Lower lobe of right lung (tissue), 2 donors: ENCODE data around the gene EML2. TPM values are rescaled to one million over a fixed set of nuclear protein-coding genes. Genes with fewer than 3 reads are reported as not detected.
A peak's percentile ranks its signal among the peaks of the same experiment; 100 is the strongest.

Experiments used
- ATAC-seq, 2 donors: fragments of 200-7000 bp; cut with Tn5 transposase; one replicate each; pipeline ENCODE4 v1.9.1; 2020 to 2022; ENCODE audit warnings: mild to moderate bottlenecking in 2 of 2, moderate library complexity in 2 of 2
- DNase-seq: peaks from one replicate; pipeline ENCODE4 v3.0.0-alpha.2; 2020
- H3K27ac ChIP-seq: fragments of 200-600 bp; one replicate; pipeline ENCODE4 v1.8.0; 2022
- H3K27me3 ChIP-seq: fragments of 200-600 bp; one replicate; pipeline ENCODE4 v1.8.0; 2022; ENCODE audit warnings: low read depth
- H3K36me3 ChIP-seq: fragments of 200-600 bp; one replicate; pipeline ENCODE4 v1.8.0; 2022; ENCODE audit warnings: mild to moderate bottlenecking
- H3K4me1 ChIP-seq: fragments of 200-600 bp; one replicate; pipeline ENCODE4 v1.8.0; 2022
- H3K4me3 ChIP-seq: fragments of 200-600 bp; one replicate; pipeline ENCODE4 v1.8.0; 2022; ENCODE audit warnings: mild to moderate bottlenecking
- H3K9me3 ChIP-seq: fragments of 200-600 bp; one replicate; pipeline ENCODE4 v1.8.0; 2022
- intact Hi-C: fragments of 100-400 bp; cut with DNase I; formaldehyde crosslinking; loops from one replicate; pipeline ENCODE4 v1.11.0; 2022
- total RNA-seq: library from RNA; stranded (reverse); fragmentation: NEBNext Ultra II Directional; extraction: Animal tissue kit (Norgen Biotek cat#: 25700); gene quantifications from one replicate; pipeline ENCODE4 v1.2.1, GENCODE V29; 2021
- TF ChIP-seq, protein P1 (sequence below): fragments of 200-600 bp; IDR thresholded peaks from one replicate; pipeline ENCODE4 v1.8.0; 2022; ENCODE audit warnings: antibody characterized with exemption, mild to moderate bottlenecking
- donor health status: DM: no; HTN: yes; CAD: no; lungs with severe emphysema.

The EML2 gene
- total RNA-seq, 1 donor from 2014 or later: 51.4 TPM

DNA sequence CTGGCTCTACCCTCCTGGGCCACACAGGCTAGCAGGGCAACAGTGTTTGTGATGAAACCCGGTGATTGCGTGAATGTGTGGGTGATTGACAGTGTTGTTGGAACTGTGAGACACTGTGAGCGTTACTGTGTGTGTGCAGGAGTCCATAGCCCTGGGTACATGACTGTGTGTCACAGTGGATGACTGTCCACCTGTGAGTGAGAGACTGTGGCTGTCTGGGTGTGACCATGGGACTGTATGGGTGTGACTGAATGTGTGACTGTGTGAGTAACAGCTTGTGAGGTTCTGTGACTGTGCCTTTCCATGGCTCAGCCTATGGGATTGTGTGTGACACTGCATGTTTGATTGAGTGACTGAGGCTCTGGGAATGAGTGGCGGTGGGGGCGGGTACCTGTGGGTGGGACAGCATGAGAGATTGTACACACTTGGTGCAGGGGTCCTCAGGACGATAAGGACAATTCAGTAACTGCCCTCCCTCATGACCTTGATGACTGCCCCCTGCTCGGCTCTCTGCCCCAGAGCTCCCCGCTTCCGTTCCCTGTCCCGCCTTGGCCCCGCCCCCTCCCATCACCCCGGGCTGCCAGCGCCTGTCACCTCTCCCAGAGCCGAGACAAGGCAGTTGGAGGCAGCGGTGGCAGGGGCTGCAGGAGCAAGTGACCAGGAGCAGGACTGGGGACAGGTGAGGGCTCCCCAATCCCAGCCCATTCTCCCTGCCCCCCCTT is 28.6 kb upstream of the EML2 start, which contains the start of gene GIPR:
TSS of gene GIPR (plus strand) at position 602 of the 722 bp plus-strand sequence. CDS start 1,300 bp downstream, outside the sequence.
- H3K36me3 ChIP-seq: no peaks in the 10 kb centered on the region
- peak; percentile 40 to 52 for ATAC-seq
- peaks cover 54% of the 10 kb centered on the region for H3K27me3 ChIP-seq
- intact Hi-C loops: no loop called here
- H3K4me1 ChIP-seq: peaks cover 24% of the 10 kb centered on the region
- DNase-seq: peak; percentile 66
- peak within 1 kb of the TSS; percentile 49 for H3K4me3 ChIP-seq
- peak within 1 kb of the TSS; percentile 1 for H3K27ac ChIP-seq
- TF ChIP-seq, protein P1, sequence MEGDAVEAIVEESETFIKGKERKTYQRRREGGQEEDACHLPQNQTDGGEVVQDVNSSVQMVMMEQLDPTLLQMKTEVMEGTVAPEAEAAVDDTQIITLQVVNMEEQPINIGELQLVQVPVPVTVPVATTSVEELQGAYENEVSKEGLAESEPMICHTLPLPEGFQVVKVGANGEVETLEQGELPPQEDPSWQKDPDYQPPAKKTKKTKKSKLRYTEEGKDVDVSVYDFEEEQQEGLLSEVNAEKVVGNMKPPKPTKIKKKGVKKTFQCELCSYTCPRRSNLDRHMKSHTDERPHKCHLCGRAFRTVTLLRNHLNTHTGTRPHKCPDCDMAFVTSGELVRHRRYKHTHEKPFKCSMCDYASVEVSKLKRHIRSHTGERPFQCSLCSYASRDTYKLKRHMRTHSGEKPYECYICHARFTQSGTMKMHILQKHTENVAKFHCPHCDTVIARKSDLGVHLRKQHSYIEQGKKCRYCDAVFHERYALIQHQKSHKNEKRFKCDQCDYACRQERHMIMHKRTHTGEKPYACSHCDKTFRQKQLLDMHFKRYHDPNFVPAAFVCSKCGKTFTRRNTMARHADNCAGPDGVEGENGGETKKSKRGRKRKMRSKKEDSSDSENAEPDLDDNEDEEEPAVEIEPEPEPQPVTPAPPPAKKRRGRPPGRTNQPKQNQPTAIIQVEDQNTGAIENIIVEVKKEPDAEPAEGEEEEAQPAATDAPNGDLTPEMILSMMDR: no peak
- no peaks in the 10 kb centered on the region for H3K9me3 ChIP-seq

DNA sequence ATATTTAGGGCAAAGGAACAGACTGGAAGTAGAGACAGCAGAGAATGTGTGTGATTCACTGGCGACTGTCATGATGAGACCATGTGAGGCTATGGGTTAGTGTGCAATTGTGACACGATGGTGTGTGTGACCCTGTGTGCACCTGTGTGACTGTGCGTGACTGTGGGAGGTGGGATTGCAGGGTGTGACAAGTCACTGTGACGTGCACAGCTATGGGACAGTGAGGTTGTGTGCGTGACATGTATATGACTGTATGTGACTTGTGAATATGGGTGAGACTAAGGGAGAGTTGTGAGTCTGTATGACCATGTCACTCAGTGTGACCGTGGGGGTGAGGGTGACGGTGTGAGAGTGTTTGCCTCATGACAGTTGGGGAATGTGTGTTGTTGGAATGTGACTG is 25.4 kb upstream of the EML2 start:
- Histone ChIP-seq H3K27me3 (peaks cover 37% of the 10 kb centered on the region), H3K4me1 (peaks cover 21% of the 10 kb centered on the region), H3K36me3 (no peaks in the 10 kb centered on the region), H3K4me3 (no peak overlapping the region), H3K9me3 (no peaks in the 10 kb centered on the region), H3K27ac (no peak overlapping the region)
- DNase-seq (no peak), ATAC-seq (no peak)
- TF ChIP-seq, protein P1: no peak
- intact Hi-C loops: no loop called here

DNA sequence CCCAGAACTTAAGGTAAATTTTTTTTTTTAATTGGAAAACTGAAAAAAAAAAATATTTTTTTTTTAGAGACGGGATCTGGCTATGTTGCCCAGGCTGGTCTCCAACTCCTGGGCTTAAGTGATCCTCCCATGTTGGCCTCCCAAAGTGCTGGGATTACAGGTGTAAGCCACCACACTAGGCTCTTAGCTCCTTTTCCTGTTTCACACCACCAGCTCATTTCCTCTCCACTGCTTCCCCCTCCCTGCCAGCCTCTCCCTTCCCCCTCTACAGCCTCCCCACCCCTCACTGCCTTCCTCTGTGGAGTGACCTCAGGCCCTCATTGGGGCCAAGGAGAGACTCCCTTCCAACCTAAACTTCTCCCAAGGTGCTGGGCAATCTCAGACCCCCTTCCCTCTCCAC is 24.6 kb upstream of the EML2 start:
- intact Hi-C loops: no loop called here
- DNase-seq: no peak
- Histone ChIP-seq H3K9me3 (no peaks in the 10 kb centered on the region), H3K27ac (no peak overlapping the region), H3K27me3 (peaks cover 31% of the 10 kb centered on the region), H3K36me3 (no peaks in the 10 kb centered on the region), H3K4me1 (peaks cover 14% of the 10 kb centered on the region), H3K4me3 (no peak overlapping the region)
- ATAC-seq: no peak
- TF ChIP-seq, protein P1: no peak

DNA sequence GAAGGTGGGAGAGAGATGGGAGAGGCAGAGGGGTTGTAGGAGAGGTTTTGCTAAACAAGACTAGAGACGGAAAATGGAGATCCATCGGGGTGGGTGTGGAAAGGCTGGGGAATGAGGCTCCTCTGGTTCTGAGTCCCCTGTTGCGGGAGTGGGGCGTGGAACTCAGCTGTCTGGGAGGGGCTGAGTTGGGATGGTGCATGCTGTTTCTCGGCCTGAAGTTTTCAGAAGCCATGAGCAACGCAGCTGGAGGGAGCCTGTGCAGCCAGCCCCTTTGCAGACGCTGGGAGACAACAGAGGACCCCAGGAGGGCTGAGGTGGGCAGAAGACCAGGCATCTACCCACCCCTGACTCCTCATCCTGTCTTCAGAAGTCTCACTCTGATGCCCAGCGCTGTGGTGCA is 21.4 kb upstream of the EML2 start:
- Histone ChIP-seq H3K4me3 (no peak overlapping the region), H3K36me3 (no peaks in the 10 kb centered on the region), H3K27me3 (peaks cover 8% of the 10 kb centered on the region), H3K9me3 (no peaks in the 10 kb centered on the region), H3K4me1 (no peaks in the 10 kb centered on the region), H3K27ac (no peak overlapping the region)
- intact Hi-C loops: no loop called here
- TF ChIP-seq, protein P1: no peak
- ATAC-seq (no peak), DNase-seq (no peak)

DNA sequence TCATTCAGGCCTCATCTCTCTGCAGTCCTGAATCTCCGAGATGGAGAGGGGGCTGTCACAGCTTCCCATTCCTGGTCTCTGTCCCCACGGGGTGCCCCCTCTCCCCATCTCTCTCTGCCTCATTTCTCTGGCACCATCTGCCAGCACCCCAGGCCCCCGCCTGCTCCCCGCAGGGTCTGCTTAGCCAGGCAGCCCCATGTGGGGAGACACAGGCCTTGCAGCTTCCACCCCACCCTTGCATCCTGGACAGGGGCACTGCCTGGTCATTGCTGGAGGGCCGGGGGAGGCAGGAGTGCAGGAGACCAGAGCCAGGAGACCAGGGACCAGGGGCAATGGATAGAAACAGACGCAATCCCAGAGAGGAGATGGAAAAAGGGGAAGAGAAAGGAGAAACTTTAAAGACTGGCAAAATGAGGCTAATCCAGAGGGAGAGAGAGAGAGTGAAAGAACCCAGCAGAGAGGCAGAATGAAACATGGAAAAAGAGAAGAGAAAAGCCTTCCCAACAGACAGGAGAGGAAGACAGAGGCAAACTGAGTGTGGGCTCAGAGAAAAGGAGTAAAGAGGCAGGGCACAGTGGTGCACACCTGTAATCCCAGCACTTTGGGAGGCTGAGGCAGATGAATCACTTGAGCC is 20.0 kb upstream of the EML2 start:
- no peaks in the 10 kb centered on the region for H3K36me3 ChIP-seq
- intact Hi-C loops: no loop called here
- ATAC-seq: no peak
- DNase-seq: no peak
- no peaks in the 10 kb centered on the region for H3K9me3 ChIP-seq
- H3K27me3 ChIP-seq: peaks cover 5% of the 10 kb centered on the region
- TF ChIP-seq, protein P1: no peak
- H3K27ac ChIP-seq: no peak overlapping the region
- no peak overlapping the region for H3K4me3 ChIP-seq
- no peaks in the 10 kb centered on the region for H3K4me1 ChIP-seq
